Thyroid gland (tissue), 4 donors: ENCODE results near the gene CXCL16. TPM values are rescaled to one million over a fixed set of nuclear protein-coding genes. Genes with fewer than 3 reads are reported as not detected.

Experiments
- DNase-seq, 2 donors: peaks; one replicate each; pipeline ENCODE4 v3.0.0-alpha.2; 2019
- H3K27ac ChIP-seq, 3 donors: fragments of 200-600 bp; sonication (generic); 1 replicate in 2 of 3; 2 replicates in 1 of 3; pipeline ENCODE4 v1.5.1; 2016 to 2019; ENCODE audit warnings: mild to moderate bottlenecking in 1 of 3, moderate library complexity in 1 of 3
- H3K27me3 ChIP-seq: fragments of 200-600 bp; sonication (generic); one replicate; pipeline ENCODE4 v1.5.1; 2019
- H3K36me3 ChIP-seq, 2 donors: fragments of 200-600 bp; sonication (generic); one replicate each; pipeline ENCODE4 v1.5.1; 2016 to 2019
- H3K4me1 ChIP-seq, 2 donors: fragments of 200-600 bp; sonication (generic); one replicate each; pipeline ENCODE4 v1.5.1; 2017 to 2019
- H3K4me3 ChIP-seq, 3 donors: fragments of 200-600 bp; sonication (generic); replicated peaks in 1 of 3; 1 replicate in 2 of 3; 2 replicates in 1 of 3; pipeline ENCODE4 v1.5.1; 2016; ENCODE audit warnings: mild to moderate bottlenecking in 1 of 3
- H3K9me3 ChIP-seq: fragments of 200-600 bp; sonication (generic); one replicate; pipeline ENCODE4 v1.5.1; 2017
- CTCF ChIP-seq, 6 experiments: fragments of 200-600 bp in 3 of 6; fragments of 450-650 bp in 3 of 6; sonication (generic) in 3 of 6; IDR thresholded peaks; one replicate each; pipeline ENCODE4 v1.5.1; 2016 to 2019; ENCODE audit warnings: antibody characterized with exemption in 6 of 6, mild to moderate bottlenecking in 2 of 6, inconsistent platforms in 1 of 6, moderate library complexity in 1 of 6
- POLR2A ChIP-seq, 2 donors: fragments of 450-650 bp; IDR thresholded peaks; one replicate each; pipeline ENCODE4 v1.6.1; 2017; ENCODE audit warnings: antibody characterized with exemption in 2 of 2, mild to moderate bottlenecking in 2 of 2, moderate library complexity in 1 of 2
- WGBS, 2 donors: methylation state at CpG; one replicate each; pipeline ENCODE4 v1.1.5; 2017; 5-methylcytosine and 5-hydroxymethylcytosine counted together
- intact Hi-C: fragments of 100-400 bp; cut with DNase I; formaldehyde crosslinking; loops from one replicate; pipeline ENCODE4 v1.15.1; 2023
- total RNA-seq, 4 donors: library from RNA; depleted of rRNA; stranded (reverse); fragments of >200 nt; gene quantifications; one replicate each; pipeline ENCODE4 v1.2.3, GENCODE V29; 2016

Gene CXCL16
- total RNA-seq, 4 donors from 2014 or later = 6.6 to 13.7 (median 12.8) TPM

- Histone ChIP-seq H3K27me3 (no peaks in the 10 kb centered on the region), H3K27ac (no peak overlapping the region), H3K9me3 (no peaks in the 10 kb centered on the region), H3K4me1 (no peaks in the 10 kb centered on the region), H3K4me3 (no peak overlapping the region), H3K36me3 (no peaks in the 10 kb centered on the region)
- intact Hi-C loops = no loop called here
- TF ChIP-seq CTCF (IDR thresholded peaks at IDR 0.05) (no peak), POLR2A (IDR thresholded peaks at IDR 0.05) (no peak)
- DNase-seq = no peak
- 91 to 93% methylated on average over 16 of the region's 16 CpGs for WGBS, 2 donors
Observed at GRCh38 chr17:4722678-4723240, 17.0 kb downstream of the CXCL16 start.

GRCh38 chr17:4721203-4722135 is 18.3 kb downstream of the CXCL16 start:
- Histone ChIP-seq H3K9me3 (no peaks in the 10 kb centered on the region), H3K27me3 (no peaks in the 10 kb centered on the region), H3K36me3 (no peaks in the 10 kb centered on the region), H3K4me1 (no peaks in the 10 kb centered on the region), H3K27ac (no peak overlapping the region), H3K4me3 (no peak overlapping the region)
- intact Hi-C loops = no loop called here
- TF ChIP-seq POLR2A (IDR thresholded peaks at IDR 0.05) (no peak), CTCF (IDR thresholded peaks at IDR 0.05) (no peak)
- 78 to 80% methylated on average over 20 of the region's 20 CpGs for WGBS, 2 donors
- DNase-seq = no peak

- 93 to 99% methylated on average over 7 of the region's 7 CpGs for WGBS, 2 donors
- TF ChIP-seq POLR2A (IDR thresholded peaks at IDR 0.05) (no peak), CTCF (IDR thresholded peaks at IDR 0.05) (no peak)
- Histone ChIP-seq H3K27ac (no peak overlapping the region), H3K9me3 (no peaks in the 10 kb centered on the region), H3K4me1 (no peaks in the 10 kb centered on the region), H3K36me3 (no peaks in the 10 kb centered on the region), H3K4me3 (no peak overlapping the region), H3K27me3 (no peaks in the 10 kb centered on the region)
- intact Hi-C loops = no loop called here
- DNase-seq = no peak
Observed at GRCh38 chr17:4720787-4721186, 18.9 kb downstream of the CXCL16 start.

- no peaks in the 10 kb centered on the region for H3K27me3 ChIP-seq
- H3K4me3 ChIP-seq = no peak overlapping the region
- intact Hi-C loops = no loop called here
- no peak for DNase-seq
- no peak for TF ChIP-seq CTCF (IDR thresholded peaks at IDR 0.05)
- no peak for TF ChIP-seq POLR2A (IDR thresholded peaks at IDR 0.05)
- H3K4me1 ChIP-seq = no peaks in the 10 kb centered on the region
- H3K9me3 ChIP-seq = no peaks in the 10 kb centered on the region
- 74 to 79% methylated on average over 8 to 15 of the region's 15 CpGs for WGBS, 2 donors
- H3K27ac ChIP-seq = no peak overlapping the region
- H3K36me3 ChIP-seq = no peaks in the 10 kb centered on the region
Observed at GRCh38 chr17:4719684-4720221, 20.0 kb downstream of the CXCL16 start.

GRCh38 chr17:4719146-4719545 is 20.6 kb downstream of the CXCL16 start:
- WGBS, 2 donors = 83 to 86% methylated on average over 10 of the region's 10 CpGs
- H3K4me3 ChIP-seq = no peak overlapping the region
- DNase-seq = no peak
- no peaks in the 10 kb centered on the region for H3K4me1 ChIP-seq
- no peak overlapping the region for H3K27ac ChIP-seq
- no peaks in the 10 kb centered on the region for H3K27me3 ChIP-seq
- H3K36me3 ChIP-seq = no peaks in the 10 kb centered on the region
- TF ChIP-seq POLR2A (IDR thresholded peaks at IDR 0.05) = no peak
- TF ChIP-seq CTCF (IDR thresholded peaks at IDR 0.05) = no peak
- no peaks in the 10 kb centered on the region for H3K9me3 ChIP-seq
- intact Hi-C loops = no loop called here
